Measurements from ENCODE around the gene FOXR1.
A peak's percentile ranks its signal among the peaks of the same experiment; 100 is the strongest.
"Not testable (repeated sequence)": the region's sequence is repeated elsewhere in the genome, so short reads cannot be mapped to it uniquely, and the experiment has no call there.

FOXR1 gene

DNA sequence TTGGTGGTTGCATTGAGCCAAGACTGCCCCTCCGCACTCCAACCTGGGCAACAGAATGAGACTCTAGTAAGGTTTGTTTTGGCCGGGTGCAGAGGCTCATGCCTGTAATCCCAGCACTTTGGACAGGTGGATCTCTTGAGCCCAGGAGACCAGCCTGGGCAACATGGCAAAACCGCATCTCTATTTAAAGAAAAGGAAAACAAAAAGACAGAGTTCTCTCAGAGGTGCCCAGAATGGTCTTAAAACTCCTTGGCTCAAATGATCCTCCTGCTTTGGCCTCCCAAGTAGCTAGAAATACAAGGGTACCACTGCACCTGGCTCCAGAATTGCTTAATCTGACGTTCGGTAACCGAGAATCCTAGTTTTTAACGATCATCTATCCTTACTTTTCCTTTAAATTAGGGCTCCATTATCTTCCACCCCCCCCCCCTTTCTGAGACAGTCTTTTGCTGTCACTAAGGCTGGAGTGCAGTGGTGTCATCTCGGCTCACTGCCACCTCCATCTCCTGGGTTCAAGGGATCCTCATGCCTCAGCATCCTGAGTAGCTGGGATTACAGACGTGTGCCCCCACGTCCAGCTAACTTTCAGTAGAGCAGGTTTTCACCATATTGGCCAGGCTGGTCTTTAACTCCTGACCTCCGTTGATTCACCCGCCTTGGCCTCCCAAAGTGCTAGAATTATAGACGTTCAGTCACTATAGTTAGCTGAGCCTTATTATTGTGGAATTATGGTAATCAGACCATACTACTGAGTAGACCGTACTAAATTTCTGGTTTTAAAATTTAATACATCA lies 44.9 kb downstream of the FOXR1 start:
- H3K9me3 ChIP-seq (ENCODE audit: insufficient read depth, low read length) = no peaks in the 10 kb centered on the region
- DNase-seq (ENCODE audit: low read depth, low spot score) = no peak
- no peaks in the 10 kb centered on the region for H3K27me3 ChIP-seq (ENCODE audit: insufficient read depth, insufficient read length)
- peak overlapping the region; percentile 53 for H3K9ac ChIP-seq (ENCODE audit: insufficient read length, low read depth)
- peaks cover 70% of the 10 kb centered on the region for H3K36me3 ChIP-seq (ENCODE audit: insufficient read depth, insufficient read length, low read length)
- peaks cover 5% of the 10 kb centered on the region for H3K4me1 ChIP-seq (ENCODE audit: insufficient read depth, insufficient read length)
- H3K4me3 ChIP-seq (ENCODE audit: insufficient read length, low read depth) = peak overlapping the region; percentile 98
- TF ChIP-seq SUZ12 (IDR thresholded peaks at IDR 0.05; ENCODE audit: extremely low read depth, insufficient read depth, insufficient read length) (no peak), YY1 (IDR thresholded peaks at IDR 0.05; ENCODE audit: insufficient read depth, insufficient read length) (no peak), ZNF274 (IDR thresholded peaks at IDR 0.05; ENCODE audit: low read depth, low read length) (no peak)

DNA sequence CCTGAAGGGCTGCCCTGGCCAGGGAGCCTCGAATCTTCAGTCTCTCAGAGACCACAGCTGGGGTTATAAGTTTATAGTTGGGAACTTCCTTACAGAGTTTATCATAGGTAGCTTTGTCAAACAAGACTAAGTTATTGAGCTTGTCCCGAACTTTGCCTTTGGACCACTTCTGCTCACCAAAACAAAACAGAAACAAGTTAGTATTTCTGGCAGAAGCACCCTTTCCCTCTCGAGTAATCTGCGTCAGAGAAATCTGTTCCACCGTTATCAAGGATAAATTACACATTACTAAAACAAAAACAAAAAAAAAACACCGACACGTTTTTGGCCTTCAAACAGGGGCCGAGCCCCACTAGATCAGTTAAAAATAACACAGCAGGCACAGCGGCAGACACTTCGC lies 45.8 kb downstream of the FOXR1 start:
- Histone ChIP-seq H3K4me3 (ENCODE audit: insufficient read length, low read depth) (peak overlapping the region; percentile 98), H3K36me3 (ENCODE audit: insufficient read depth, insufficient read length, low read length) (peaks cover 69% of the 10 kb centered on the region), H3K9ac (ENCODE audit: insufficient read length, low read depth) (peak overlapping the region; percentile 94)
- not testable (repeated sequence) for H3K9me3 ChIP-seq (ENCODE audit: insufficient read depth, low read length); H3K4me1 ChIP-seq (ENCODE audit: insufficient read depth, insufficient read length); H3K27me3 ChIP-seq (ENCODE audit: insufficient read depth, insufficient read length); DNase-seq (ENCODE audit: low read depth, low spot score)

DNA sequence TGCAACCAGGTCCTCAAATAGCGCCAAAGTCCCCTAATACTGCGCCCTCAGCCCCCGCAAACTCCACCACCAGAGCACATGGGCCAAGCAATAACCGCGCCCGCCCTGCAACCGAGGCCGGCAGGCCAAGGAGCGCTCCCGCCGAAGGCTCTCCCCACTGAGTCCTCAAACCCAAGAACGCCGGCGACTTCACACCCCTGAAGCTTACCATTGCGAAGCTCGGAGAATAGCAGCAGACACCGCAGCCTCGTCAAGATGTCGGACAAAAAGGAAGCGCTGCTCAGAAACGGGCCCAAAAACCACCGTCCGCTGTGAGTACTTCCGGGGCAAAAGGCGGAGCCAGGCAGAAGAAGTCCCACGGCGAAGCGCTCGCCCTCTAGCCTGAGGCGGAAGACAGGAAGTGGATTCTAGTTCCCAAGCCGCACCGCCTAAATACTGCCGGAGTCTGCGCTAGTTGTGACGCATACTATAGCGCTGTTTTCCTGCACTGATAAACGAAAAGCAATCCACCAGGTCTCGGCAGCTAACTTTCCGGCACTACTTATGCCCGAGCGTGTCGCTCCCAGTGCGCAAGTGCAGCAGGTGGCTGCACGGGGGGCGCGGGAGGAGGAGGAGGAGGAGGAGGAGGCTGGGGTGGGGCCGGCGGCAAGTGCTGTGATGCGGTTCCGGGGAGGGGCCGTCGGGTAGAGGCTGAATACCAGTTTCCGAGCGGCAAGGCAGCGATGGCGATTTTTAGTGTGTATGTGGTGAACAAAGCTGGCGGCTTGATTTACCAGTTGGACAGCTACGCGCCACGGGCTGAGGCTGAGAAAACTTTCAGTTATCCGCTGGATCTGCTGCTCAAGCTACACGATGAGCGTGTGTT lies 46.7 kb downstream of the FOXR1 start, which contains the start of the genes RPS25 and TRAPPC4:
TSS of gene RPS25 (minus strand) at position 270 of the 865 bp plus-strand sequence. CDS start at position 211, 59 bp downstream.
TSS of gene TRAPPC4 (plus strand) at position 693 of the 865 bp plus-strand sequence. CDS start at position 723, 30 bp downstream.
- TF ChIP-seq YY1 (IDR thresholded peaks at IDR 0.05; ENCODE audit: insufficient read depth, insufficient read length) (peak; percentile 44), SUZ12 (IDR thresholded peaks at IDR 0.05; ENCODE audit: extremely low read depth, insufficient read depth, insufficient read length) (no peak), ZNF274 (IDR thresholded peaks at IDR 0.05; ENCODE audit: low read depth, low read length) (no peak)
- peak; percentile 94 for DNase-seq (ENCODE audit: low read depth, low spot score)
- no peaks in the 10 kb centered on the region for H3K27me3 ChIP-seq (ENCODE audit: insufficient read depth, insufficient read length)
- peak within 1 kb of the TSS; percentile 98 for H3K4me3 ChIP-seq (ENCODE audit: insufficient read length, low read depth)
- peaks cover 5% of the 10 kb centered on the region for H3K4me1 ChIP-seq (ENCODE audit: insufficient read depth, insufficient read length)
- H3K9me3 ChIP-seq (ENCODE audit: insufficient read depth, low read length) = no peaks in the 10 kb centered on the region
- H3K36me3 ChIP-seq (ENCODE audit: insufficient read depth, insufficient read length, low read length) = peaks cover 67% of the 10 kb centered on the region
- H3K9ac ChIP-seq (ENCODE audit: insufficient read length, low read depth) = peak within 1 kb of the TSS; percentile 94

DNA sequence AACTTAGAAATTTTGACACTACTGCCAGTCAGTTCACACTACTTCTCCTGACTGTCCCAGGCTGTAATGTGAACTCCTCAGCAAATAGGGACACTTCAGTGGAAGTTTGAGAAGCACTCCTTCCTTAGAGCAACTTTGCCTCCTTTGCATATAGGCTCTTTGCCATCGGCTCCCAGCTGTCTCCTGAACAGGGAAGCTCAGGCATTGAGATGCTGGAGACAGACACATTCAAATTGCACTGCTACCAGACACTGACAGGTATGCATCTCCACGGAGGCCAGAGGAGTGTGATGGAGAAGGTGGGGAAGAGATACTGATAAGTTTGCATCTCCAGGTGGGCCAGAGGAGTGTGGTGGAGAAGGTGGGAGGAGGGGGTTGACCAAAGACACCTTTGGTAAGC lies 48.4 kb downstream of the FOXR1 start:
- Histone ChIP-seq H3K4me1 (ENCODE audit: insufficient read depth, insufficient read length) (peaks cover 5% of the 10 kb centered on the region), H3K36me3 (ENCODE audit: insufficient read depth, insufficient read length, low read length) (peaks cover 66% of the 10 kb centered on the region), H3K27me3 (ENCODE audit: insufficient read depth, insufficient read length) (no peaks in the 10 kb centered on the region), H3K4me3 (ENCODE audit: insufficient read length, low read depth) (no peak overlapping the region), H3K9me3 (ENCODE audit: insufficient read depth, low read length) (no peaks in the 10 kb centered on the region), H3K9ac (ENCODE audit: insufficient read length, low read depth) (no peak overlapping the region)
- DNase-seq (ENCODE audit: low read depth, low spot score) = no peak
- TF ChIP-seq SUZ12 (IDR thresholded peaks at IDR 0.05; ENCODE audit: extremely low read depth, insufficient read depth, insufficient read length) = no peak
- no peak for TF ChIP-seq YY1 (IDR thresholded peaks at IDR 0.05; ENCODE audit: insufficient read depth, insufficient read length)
- TF ChIP-seq ZNF274 (IDR thresholded peaks at IDR 0.05; ENCODE audit: low read depth, low read length) = no peak

DNA sequence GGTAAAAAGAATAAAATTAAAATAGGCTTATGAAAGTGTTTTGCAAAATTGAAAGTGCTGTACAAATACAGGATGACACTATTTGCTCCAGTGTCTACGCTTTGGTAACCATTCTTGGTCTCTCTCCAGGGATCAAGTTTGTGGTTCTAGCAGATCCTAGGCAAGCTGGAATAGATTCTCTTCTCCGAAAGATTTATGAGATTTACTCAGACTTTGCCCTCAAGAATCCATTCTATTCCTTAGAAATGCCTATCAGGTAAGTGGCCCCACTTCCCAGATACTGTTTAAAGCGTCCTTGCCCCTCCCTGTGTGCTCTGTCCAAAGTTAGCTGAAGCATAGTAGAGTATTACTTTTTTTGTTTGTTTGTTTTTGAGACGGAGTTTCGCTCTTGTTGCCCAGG lies 50.1 kb downstream of the FOXR1 start:
- Histone ChIP-seq H3K9me3 (ENCODE audit: insufficient read depth, low read length) (no peaks in the 10 kb centered on the region), H3K27me3 (ENCODE audit: insufficient read depth, insufficient read length) (no peaks in the 10 kb centered on the region), H3K4me3 (ENCODE audit: insufficient read length, low read depth) (no peak overlapping the region), H3K4me1 (ENCODE audit: insufficient read depth, insufficient read length) (peaks cover 4% of the 10 kb centered on the region), H3K9ac (ENCODE audit: insufficient read length, low read depth) (no peak overlapping the region), H3K36me3 (ENCODE audit: insufficient read depth, insufficient read length, low read length) (peaks cover 66% of the 10 kb centered on the region)
- DNase-seq (ENCODE audit: low read depth, low spot score) = no peak
- TF ChIP-seq SUZ12 (IDR thresholded peaks at IDR 0.05; ENCODE audit: extremely low read depth, insufficient read depth, insufficient read length) = no peak

DNA sequence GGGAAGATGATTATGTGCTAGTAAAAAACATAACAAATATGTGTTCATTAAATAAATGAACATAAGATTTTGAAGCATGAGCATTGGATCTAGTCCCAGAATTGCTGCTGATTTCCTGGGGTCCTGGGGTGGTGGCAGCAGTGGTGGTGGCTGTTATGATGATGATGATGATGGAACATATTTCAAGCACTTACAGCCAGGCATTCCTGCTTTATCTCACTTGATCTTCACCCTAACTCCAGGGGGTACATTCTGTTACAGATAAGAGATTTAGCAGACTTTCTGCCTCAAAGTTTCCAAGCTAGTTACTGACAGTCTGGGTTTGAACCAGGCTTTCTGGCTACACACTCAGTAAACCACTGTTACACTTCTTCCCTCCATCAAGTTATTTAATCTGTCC lies 52.2 kb downstream of the FOXR1 start:
- DNase-seq (ENCODE audit: low read depth, low spot score) = no peak
- no peak overlapping the region for H3K4me3 ChIP-seq (ENCODE audit: insufficient read length, low read depth)
- H3K27me3 ChIP-seq (ENCODE audit: insufficient read depth, insufficient read length) = no peaks in the 10 kb centered on the region
- H3K9me3 ChIP-seq (ENCODE audit: insufficient read depth, low read length) = no peaks in the 10 kb centered on the region
- no peak overlapping the region for H3K9ac ChIP-seq (ENCODE audit: insufficient read length, low read depth)
- peaks cover 7% of the 10 kb centered on the region for H3K4me1 ChIP-seq (ENCODE audit: insufficient read depth, insufficient read length)
- peaks cover 74% of the 10 kb centered on the region for H3K36me3 ChIP-seq (ENCODE audit: insufficient read depth, insufficient read length, low read length)
- TF ChIP-seq SUZ12 (IDR thresholded peaks at IDR 0.05; ENCODE audit: extremely low read depth, insufficient read depth, insufficient read length) (no peak), ZNF274 (IDR thresholded peaks at IDR 0.05; ENCODE audit: low read depth, low read length) (no peak), YY1 (IDR thresholded peaks at IDR 0.05; ENCODE audit: insufficient read depth, insufficient read length) (no peak)

DNA sequence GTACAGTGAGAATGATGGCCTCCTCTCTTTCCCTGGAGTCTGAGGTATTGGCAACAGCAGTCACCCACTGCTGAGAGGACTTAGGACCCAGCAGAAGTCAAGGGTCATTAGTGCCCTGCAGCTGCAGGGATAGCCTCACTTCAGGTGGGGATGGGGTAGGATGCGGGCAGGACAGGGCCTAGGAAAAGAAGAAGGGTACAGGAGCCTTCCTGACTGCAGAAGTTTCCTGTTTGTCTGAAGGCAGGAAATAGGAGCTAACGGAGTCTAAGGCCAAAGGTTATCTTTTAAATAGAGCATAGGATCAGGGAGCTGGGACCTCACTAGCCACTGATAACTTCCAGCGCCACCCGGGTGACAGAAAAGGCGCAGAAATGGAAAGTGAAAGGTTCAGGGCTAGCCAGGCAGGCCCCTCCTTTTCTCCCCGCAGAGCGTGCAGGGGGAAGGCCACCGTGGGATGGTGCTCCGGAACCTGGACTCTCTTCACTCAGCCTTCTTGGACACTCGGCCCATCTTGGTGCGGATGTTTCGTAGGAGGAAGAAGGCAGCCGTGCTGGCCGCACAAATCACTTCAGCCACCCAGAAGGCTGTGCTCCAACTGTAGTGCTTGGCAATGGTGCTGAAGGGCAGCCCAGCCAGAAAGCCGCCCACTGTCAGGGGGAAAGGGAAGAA lies 53.0 kb downstream of the FOXR1 start:
- no peak overlapping the region for H3K4me3 ChIP-seq (ENCODE audit: insufficient read length, low read depth)
- H3K27me3 ChIP-seq (ENCODE audit: insufficient read depth, insufficient read length) = no peaks in the 10 kb centered on the region
- no peak overlapping the region for H3K9ac ChIP-seq (ENCODE audit: insufficient read length, low read depth)
- no peak for DNase-seq (ENCODE audit: low read depth, low spot score)
- peaks cover 78% of the 10 kb centered on the region for H3K36me3 ChIP-seq (ENCODE audit: insufficient read depth, insufficient read length, low read length)
- H3K9me3 ChIP-seq (ENCODE audit: insufficient read depth, low read length) = no peaks in the 10 kb centered on the region
- TF ChIP-seq ZNF274 (IDR thresholded peaks at IDR 0.05; ENCODE audit: low read depth, low read length) = no peak
- peaks cover 13% of the 10 kb centered on the region for H3K4me1 ChIP-seq (ENCODE audit: insufficient read depth, insufficient read length)

Measured in NT2/D1 (cell line).